BLaER1 (cell line): ENCODE data around the gene EFCAB12.

Experiments used
- H3K27ac ChIP-seq: shearing (Covaris generic); formaldehyde crosslinking; 2 replicates; pipeline ENCODE4 v1.8.1; 2022
- H3K27me3 ChIP-seq: shearing (Covaris generic); formaldehyde crosslinking; 2 replicates; pipeline ENCODE4 v1.8.1; 2022
- H3K36me3 ChIP-seq: shearing (Covaris generic); formaldehyde crosslinking; 2 replicates; pipeline ENCODE4 v1.8.1; 2022
- H3K4me1 ChIP-seq: shearing (Covaris generic); formaldehyde crosslinking; 2 replicates; pipeline ENCODE4 v1.8.1; 2022
- H3K4me2 ChIP-seq: shearing (Covaris generic); formaldehyde crosslinking; 2 replicates; pipeline ENCODE4 v1.8.1; 2022
- H3K4me3 ChIP-seq: shearing (Covaris generic); formaldehyde crosslinking; 2 replicates; pipeline ENCODE4 v1.8.1; 2022
- H3K9ac ChIP-seq: shearing (Covaris generic); formaldehyde crosslinking; 2 replicates; pipeline ENCODE4 v1.8.1; 2022
- H3K9me3 ChIP-seq: shearing (Covaris generic); formaldehyde crosslinking; 2 replicates; pipeline ENCODE4 v1.8.1; 2022
- H4K20me1 ChIP-seq: shearing (Covaris generic); formaldehyde crosslinking; 2 replicates; pipeline ENCODE4 v1.8.1; 2022
- Cebpa-rat ChIP-seq: shearing (Covaris generic); IDR thresholded peaks from 2 replicates; pipeline ENCODE4 v1.8.1; 2022

EFCAB12 gene

GRCh38 chr3:129360705-129361460 lies 67.6 kb downstream of the EFCAB12 start:
- Histone ChIP-seq H3K4me1 (peaks cover 8% of the 10 kb centered on the region), H3K9ac (no peak overlapping the region), H3K4me2 (no peak overlapping the region), H3K27me3 (no peaks in the 10 kb centered on the region), H3K36me3 (no peaks in the 10 kb centered on the region), H4K20me1 (no peaks in the 10 kb centered on the region), H3K4me3 (no peak overlapping the region), H3K9me3 (peaks cover 24% of the 10 kb centered on the region), H3K27ac (no peak overlapping the region)
- TF ChIP-seq Cebpa-rat: no peak

- no peaks in the 10 kb centered on the region for H3K27me3 ChIP-seq
- no peak overlapping the region for H3K27ac ChIP-seq
- no peak overlapping the region for H3K9ac ChIP-seq
- H4K20me1 ChIP-seq: no peaks in the 10 kb centered on the region
- H3K9me3 ChIP-seq: peaks cover 17% of the 10 kb centered on the region
- no peaks in the 10 kb centered on the region for H3K36me3 ChIP-seq
- no peak for TF ChIP-seq Cebpa-rat
- peaks cover 8% of the 10 kb centered on the region for H3K4me1 ChIP-seq
- H3K4me2 ChIP-seq: no peak overlapping the region
- H3K4me3 ChIP-seq: no peak overlapping the region
These were observed 68.2 kb downstream of the EFCAB12 start for GRCh38 chr3:129360171-129360611.

- Histone ChIP-seq H3K27me3 (no peaks in the 10 kb centered on the region), H3K4me1 (no peaks in the 10 kb centered on the region), H4K20me1 (no peaks in the 10 kb centered on the region), H3K36me3 (no peaks in the 10 kb centered on the region), H3K9ac (no peak overlapping the region), H3K27ac (no peak overlapping the region), H3K4me3 (no peak overlapping the region), H3K4me2 (no peak overlapping the region), H3K9me3 (peaks cover 6% of the 10 kb centered on the region)
- TF ChIP-seq Cebpa-rat: no peak
These were observed 69.6 kb downstream of the EFCAB12 start for GRCh38 chr3:129358772-129359371.

- Histone ChIP-seq H3K9ac (no peak overlapping the region), H3K27ac (no peak overlapping the region), H3K36me3 (no peaks in the 10 kb centered on the region), H3K4me3 (no peak overlapping the region), H3K4me1 (no peaks in the 10 kb centered on the region), H3K27me3 (no peaks in the 10 kb centered on the region), H4K20me1 (no peaks in the 10 kb centered on the region), H3K9me3 (peaks cover 1% of the 10 kb centered on the region), H3K4me2 (no peak overlapping the region)
- TF ChIP-seq Cebpa-rat: no peak
These were observed 70.2 kb downstream of the EFCAB12 start for GRCh38 chr3:129358177-129358771.

- H3K27me3 ChIP-seq: no peaks in the 10 kb centered on the region
- TF ChIP-seq Cebpa-rat: no peak
- no peaks in the 10 kb centered on the region for H3K36me3 ChIP-seq
- no peak overlapping the region for H3K27ac ChIP-seq
- no peaks in the 10 kb centered on the region for H3K9me3 ChIP-seq
- no peak overlapping the region for H3K4me2 ChIP-seq
- H4K20me1 ChIP-seq: no peaks in the 10 kb centered on the region
- no peak overlapping the region for H3K4me3 ChIP-seq
- H3K4me1 ChIP-seq: no peaks in the 10 kb centered on the region
- no peak overlapping the region for H3K9ac ChIP-seq
These were observed 70.8 kb downstream of the EFCAB12 start for GRCh38 chr3:129357616-129358015.

- H3K4me2 ChIP-seq: no peak overlapping the region
- H3K36me3 ChIP-seq: no peaks in the 10 kb centered on the region
- no peaks in the 10 kb centered on the region for H3K27me3 ChIP-seq
- H4K20me1 ChIP-seq: no peaks in the 10 kb centered on the region
- H3K4me1 ChIP-seq: no peaks in the 10 kb centered on the region
- no peaks in the 10 kb centered on the region for H3K9me3 ChIP-seq
- H3K9ac ChIP-seq: no peak overlapping the region
- no peak for TF ChIP-seq Cebpa-rat
- H3K27ac ChIP-seq: no peak overlapping the region
- H3K4me3 ChIP-seq: no peak overlapping the region
These were observed 71.5 kb downstream of the EFCAB12 start for GRCh38 chr3:129356756-129357425.

GRCh38 chr3:129353589-129353941 lies 74.9 kb downstream of the EFCAB12 start:
- H3K9me3 ChIP-seq: no peaks in the 10 kb centered on the region
- H4K20me1 ChIP-seq: no peaks in the 10 kb centered on the region
- no peak overlapping the region for H3K4me2 ChIP-seq
- no peak overlapping the region for H3K4me3 ChIP-seq
- H3K4me1 ChIP-seq: no peaks in the 10 kb centered on the region
- H3K27me3 ChIP-seq: no peaks in the 10 kb centered on the region
- no peaks in the 10 kb centered on the region for H3K36me3 ChIP-seq
- H3K9ac ChIP-seq: no peak overlapping the region
- H3K27ac ChIP-seq: no peak overlapping the region
- TF ChIP-seq Cebpa-rat: no peak

- H3K4me3 ChIP-seq: no peak overlapping the region
- H3K36me3 ChIP-seq: no peaks in the 10 kb centered on the region
- no peak overlapping the region for H3K9ac ChIP-seq
- no peaks in the 10 kb centered on the region for H3K9me3 ChIP-seq
- H3K4me1 ChIP-seq: no peaks in the 10 kb centered on the region
- no peaks in the 10 kb centered on the region for H4K20me1 ChIP-seq
- H3K27me3 ChIP-seq: no peaks in the 10 kb centered on the region
- TF ChIP-seq Cebpa-rat: no peak
- H3K4me2 ChIP-seq: no peak overlapping the region
- H3K27ac ChIP-seq: no peak overlapping the region
These were observed 75.5 kb downstream of the EFCAB12 start for GRCh38 chr3:129352650-129353588.

- Histone ChIP-seq H3K4me1 (peaks cover 7% of the 10 kb centered on the region), H3K9me3 (no peaks in the 10 kb centered on the region), H4K20me1 (no peaks in the 10 kb centered on the region), H3K36me3 (no peaks in the 10 kb centered on the region), H3K27me3 (no peaks in the 10 kb centered on the region), H3K27ac (no peak overlapping the region), H3K4me3 (no peak overlapping the region), H3K9ac (no peak overlapping the region), H3K4me2 (no peak overlapping the region)
- no peak for TF ChIP-seq Cebpa-rat
These were observed 76.4 kb downstream of the EFCAB12 start for GRCh38 chr3:129352045-129352444.
